ENCODE results near the gene DEPDC5. TPM values are rescaled to one million over a fixed set of nuclear protein-coding genes. Genes with fewer than 3 reads are reported as not detected.

The DEPDC5 gene
- total and polyA plus RNA-seq, 2 of the 8 experiments (the other 6 are each of a cell fraction or from before 2014, with no cell fraction given): 18.3 to 26.5 TPM

DNA sequence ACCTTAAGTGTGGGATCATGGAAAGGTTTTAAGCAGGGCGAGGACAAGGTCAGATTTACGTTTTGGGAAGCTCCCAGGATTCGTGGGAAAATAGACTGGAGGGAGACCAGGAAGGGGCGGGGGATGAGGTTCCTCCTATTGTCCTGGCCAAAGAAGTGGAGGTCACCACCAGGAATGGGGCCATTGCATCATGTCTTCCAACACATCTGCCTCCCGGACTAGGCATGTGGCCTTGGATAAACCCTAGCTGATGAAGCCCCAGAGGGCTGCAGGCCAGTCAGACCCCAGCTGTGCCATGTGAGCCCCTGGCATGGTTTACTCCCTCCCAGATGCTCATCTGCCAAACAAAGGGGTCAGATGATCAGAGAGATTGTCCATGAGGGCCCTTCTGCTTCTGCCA, 179.0 kb downstream of the DEPDC5 start (continued):
- TF ChIP-seq, protein P1, sequence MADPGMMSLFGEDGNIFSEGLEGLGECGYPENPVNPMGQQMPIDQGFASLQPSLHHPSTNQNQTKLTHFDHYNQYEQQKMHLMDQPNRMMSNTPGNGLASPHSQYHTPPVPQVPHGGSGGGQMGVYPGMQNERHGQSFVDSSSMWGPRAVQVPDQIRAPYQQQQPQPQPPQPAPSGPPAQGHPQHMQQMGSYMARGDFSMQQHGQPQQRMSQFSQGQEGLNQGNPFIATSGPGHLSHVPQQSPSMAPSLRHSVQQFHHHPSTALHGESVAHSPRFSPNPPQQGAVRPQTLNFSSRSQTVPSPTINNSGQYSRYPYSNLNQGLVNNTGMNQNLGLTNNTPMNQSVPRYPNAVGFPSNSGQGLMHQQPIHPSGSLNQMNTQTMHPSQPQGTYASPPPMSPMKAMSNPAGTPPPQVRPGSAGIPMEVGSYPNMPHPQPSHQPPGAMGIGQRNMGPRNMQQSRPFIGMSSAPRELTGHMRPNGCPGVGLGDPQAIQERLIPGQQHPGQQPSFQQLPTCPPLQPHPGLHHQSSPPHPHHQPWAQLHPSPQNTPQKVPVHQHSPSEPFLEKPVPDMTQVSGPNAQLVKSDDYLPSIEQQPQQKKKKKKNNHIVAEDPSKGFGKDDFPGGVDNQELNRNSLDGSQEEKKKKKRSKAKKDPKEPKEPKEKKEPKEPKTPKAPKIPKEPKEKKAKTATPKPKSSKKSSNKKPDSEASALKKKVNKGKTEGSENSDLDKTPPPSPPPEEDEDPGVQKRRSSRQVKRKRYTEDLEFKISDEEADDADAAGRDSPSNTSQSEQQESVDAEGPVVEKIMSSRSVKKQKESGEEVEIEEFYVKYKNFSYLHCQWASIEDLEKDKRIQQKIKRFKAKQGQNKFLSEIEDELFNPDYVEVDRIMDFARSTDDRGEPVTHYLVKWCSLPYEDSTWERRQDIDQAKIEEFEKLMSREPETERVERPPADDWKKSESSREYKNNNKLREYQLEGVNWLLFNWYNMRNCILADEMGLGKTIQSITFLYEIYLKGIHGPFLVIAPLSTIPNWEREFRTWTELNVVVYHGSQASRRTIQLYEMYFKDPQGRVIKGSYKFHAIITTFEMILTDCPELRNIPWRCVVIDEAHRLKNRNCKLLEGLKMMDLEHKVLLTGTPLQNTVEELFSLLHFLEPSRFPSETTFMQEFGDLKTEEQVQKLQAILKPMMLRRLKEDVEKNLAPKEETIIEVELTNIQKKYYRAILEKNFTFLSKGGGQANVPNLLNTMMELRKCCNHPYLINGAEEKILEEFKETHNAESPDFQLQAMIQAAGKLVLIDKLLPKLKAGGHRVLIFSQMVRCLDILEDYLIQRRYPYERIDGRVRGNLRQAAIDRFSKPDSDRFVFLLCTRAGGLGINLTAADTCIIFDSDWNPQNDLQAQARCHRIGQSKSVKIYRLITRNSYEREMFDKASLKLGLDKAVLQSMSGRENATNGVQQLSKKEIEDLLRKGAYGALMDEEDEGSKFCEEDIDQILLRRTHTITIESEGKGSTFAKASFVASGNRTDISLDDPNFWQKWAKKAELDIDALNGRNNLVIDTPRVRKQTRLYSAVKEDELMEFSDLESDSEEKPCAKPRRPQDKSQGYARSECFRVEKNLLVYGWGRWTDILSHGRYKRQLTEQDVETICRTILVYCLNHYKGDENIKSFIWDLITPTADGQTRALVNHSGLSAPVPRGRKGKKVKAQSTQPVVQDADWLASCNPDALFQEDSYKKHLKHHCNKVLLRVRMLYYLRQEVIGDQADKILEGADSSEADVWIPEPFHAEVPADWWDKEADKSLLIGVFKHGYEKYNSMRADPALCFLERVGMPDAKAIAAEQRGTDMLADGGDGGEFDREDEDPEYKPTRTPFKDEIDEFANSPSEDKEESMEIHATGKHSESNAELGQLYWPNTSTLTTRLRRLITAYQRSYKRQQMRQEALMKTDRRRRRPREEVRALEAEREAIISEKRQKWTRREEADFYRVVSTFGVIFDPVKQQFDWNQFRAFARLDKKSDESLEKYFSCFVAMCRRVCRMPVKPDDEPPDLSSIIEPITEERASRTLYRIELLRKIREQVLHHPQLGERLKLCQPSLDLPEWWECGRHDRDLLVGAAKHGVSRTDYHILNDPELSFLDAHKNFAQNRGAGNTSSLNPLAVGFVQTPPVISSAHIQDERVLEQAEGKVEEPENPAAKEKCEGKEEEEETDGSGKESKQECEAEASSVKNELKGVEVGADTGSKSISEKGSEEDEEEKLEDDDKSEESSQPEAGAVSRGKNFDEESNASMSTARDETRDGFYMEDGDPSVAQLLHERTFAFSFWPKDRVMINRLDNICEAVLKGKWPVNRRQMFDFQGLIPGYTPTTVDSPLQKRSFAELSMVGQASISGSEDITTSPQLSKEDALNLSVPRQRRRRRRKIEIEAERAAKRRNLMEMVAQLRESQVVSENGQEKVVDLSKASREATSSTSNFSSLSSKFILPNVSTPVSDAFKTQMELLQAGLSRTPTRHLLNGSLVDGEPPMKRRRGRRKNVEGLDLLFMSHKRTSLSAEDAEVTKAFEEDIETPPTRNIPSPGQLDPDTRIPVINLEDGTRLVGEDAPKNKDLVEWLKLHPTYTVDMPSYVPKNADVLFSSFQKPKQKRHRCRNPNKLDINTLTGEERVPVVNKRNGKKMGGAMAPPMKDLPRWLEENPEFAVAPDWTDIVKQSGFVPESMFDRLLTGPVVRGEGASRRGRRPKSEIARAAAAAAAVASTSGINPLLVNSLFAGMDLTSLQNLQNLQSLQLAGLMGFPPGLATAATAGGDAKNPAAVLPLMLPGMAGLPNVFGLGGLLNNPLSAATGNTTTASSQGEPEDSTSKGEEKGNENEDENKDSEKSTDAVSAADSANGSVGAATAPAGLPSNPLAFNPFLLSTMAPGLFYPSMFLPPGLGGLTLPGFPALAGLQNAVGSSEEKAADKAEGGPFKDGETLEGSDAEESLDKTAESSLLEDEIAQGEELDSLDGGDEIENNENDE (IDR thresholded peaks at IDR 0.05; ENCODE audit: insufficient replicate concordance, low read length): no peak
- TF ChIP-seq TAF7 (optimal IDR thresholded peaks at IDR 0.05; ENCODE audit: borderline replicate concordance, low read depth, low read length) (no peak), RXRA (IDR thresholded peaks at IDR 0.05; ENCODE audit: insufficient read depth, low read depth, low read length) (no peak)
